NCI-H2171 (cell line): Measurements from ENCODE around the gene CALY.

ENCODE experiments used
- DNase-seq: peaks from one replicate; lab custom pipeline; 2025; lab: John Stamatoyannopoulos, UW

Gene CALY

GRCh38 chr10:133366130-133366478, 29.4 kb upstream of the CALY start:
- no peak for DNase-seq

GRCh38 chr10:133365461-133366129, 28.9 kb upstream of the CALY start:
- DNase-seq: peak; percentile 34

GRCh38 chr10:133364645-133365431, 28.1 kb upstream of the CALY start:
- DNase-seq: peak; percentile 74

- no peak for DNase-seq
Observed at GRCh38 chr10:133362846-133363245, 26.1 kb upstream of the CALY start.

- no peak for DNase-seq
Observed at GRCh38 chr10:133361773-133362441, 25.2 kb upstream of the CALY start.

- no peak for DNase-seq
Observed at GRCh38 chr10:133361227-133361626, 24.5 kb upstream of the CALY start.

- DNase-seq: no peak
Observed at GRCh38 chr10:133359972-133360610, 23.4 kb upstream of the CALY start.

- DNase-seq: peak; percentile 39
Observed at GRCh38 chr10:133359554-133359971, 22.9 kb upstream of the CALY start.

- no peak for DNase-seq
Observed at GRCh38 chr10:133358925-133359310, 22.2 kb upstream of the CALY start.

- DNase-seq: no peak
Observed at GRCh38 chr10:133358162-133358924, 21.6 kb upstream of the CALY start.

- peak; percentile 28 for DNase-seq
Observed at GRCh38 chr10:133357285-133358161, 20.8 kb upstream of the CALY start, which contains the start of gene FUOM. Gene FUOM, minus strand, starts transcription at chr10:133358019. Its CDS starts 12 bp downstream, at chr10:133358007.

- DNase-seq: no peak
Observed at GRCh38 chr10:133356549-133357284, 20.0 kb upstream of the CALY start.

- DNase-seq: no peak
Observed at GRCh38 chr10:133355991-133356390, 19.3 kb upstream of the CALY start.

GRCh38 chr10:133355266-133355665, 18.6 kb upstream of the CALY start:
- no peak for DNase-seq

- DNase-seq: no peak
Observed at GRCh38 chr10:133354672-133355240, 18.1 kb upstream of the CALY start.

GRCh38 chr10:133353988-133354605, 17.4 kb upstream of the CALY start:
- no peak for DNase-seq

- DNase-seq: no peak
Observed at GRCh38 chr10:133353202-133353959, 16.7 kb upstream of the CALY start.
